Epidermal melanocyte (primary cell): ENCODE results near the gene RPS6KA3.
"Not testable (repeated sequence)": the region's sequence is repeated elsewhere in the genome, so short reads cannot be mapped to it uniquely, and the experiment has no call there.

ENCODE experiments used
- DNase-seq: peaks from one replicate; pipeline ENCODE4 v3.0.0; 2011; ENCODE audit warnings: low spot score; ENCODE audit not compliant: insufficient read length

Gene RPS6KA3

GRCh38 chrX:20265726-20266681 lies 705 bp downstream of the RPS6KA3 start:
- DNase-seq: no peak

- DNase-seq: no peak
Measured at GRCh38 chrX:20265221-20265725, 1.4 kb downstream of the RPS6KA3 start.

GRCh38 chrX:20263474-20263873 lies 3.2 kb downstream of the RPS6KA3 start:
- no peak for DNase-seq

GRCh38 chrX:20260885-20261284 lies 5.8 kb downstream of the RPS6KA3 start:
- no peak for DNase-seq

- no peak for DNase-seq
Measured at GRCh38 chrX:20254712-20255299, 11.9 kb downstream of the RPS6KA3 start.

- no peak for DNase-seq
Measured at GRCh38 chrX:20253232-20253543, 13.5 kb downstream of the RPS6KA3 start.

GRCh38 chrX:20252381-20253231 lies 14.1 kb downstream of the RPS6KA3 start:
- no peak for DNase-seq

- no peak for DNase-seq
Measured at GRCh38 chrX:20251691-20252090, 15.0 kb downstream of the RPS6KA3 start.

GRCh38 chrX:20250146-20250545 lies 16.6 kb downstream of the RPS6KA3 start:
- DNase-seq: not testable (repeated sequence)

- no peak for DNase-seq
Measured at GRCh38 chrX:20248592-20249192, 18.0 kb downstream of the RPS6KA3 start.

- DNase-seq: no peak
Measured at GRCh38 chrX:20244931-20245330, 21.8 kb downstream of the RPS6KA3 start.

GRCh38 chrX:20240201-20240600 lies 26.5 kb downstream of the RPS6KA3 start:
- DNase-seq: no peak

- no peak for DNase-seq
Measured at GRCh38 chrX:20237864-20238263, 28.8 kb downstream of the RPS6KA3 start.

GRCh38 chrX:20235755-20236154 lies 31.0 kb downstream of the RPS6KA3 start:
- no peak for DNase-seq

GRCh38 chrX:20233336-20233735 lies 33.4 kb downstream of the RPS6KA3 start:
- DNase-seq: no peak

- no peak for DNase-seq
Measured at GRCh38 chrX:20231598-20231997, 35.1 kb downstream of the RPS6KA3 start.

GRCh38 chrX:20230406-20230805 lies 36.3 kb downstream of the RPS6KA3 start:
- DNase-seq: no peak

- no peak for DNase-seq
Measured at GRCh38 chrX:20229155-20229554, 37.6 kb downstream of the RPS6KA3 start.

- no peak for DNase-seq
Measured at GRCh38 chrX:20228245-20228644, 38.5 kb downstream of the RPS6KA3 start.

GRCh38 chrX:20227116-20227515 lies 39.6 kb downstream of the RPS6KA3 start:
- DNase-seq: no peak

- no peak for DNase-seq
Measured at GRCh38 chrX:20225488-20225833, 41.2 kb downstream of the RPS6KA3 start.
